Measurements from ENCODE around the gene WWTR1. TPM values are rescaled to one million over a fixed set of nuclear protein-coding genes. Genes with fewer than 3 reads are reported as not detected.

Gene WWTR1
- polyA plus RNA-seq, 1 experiment: 119 TPM

- POLR2A ChIA-PET: interaction anchor here (0.6 kb wide), 1 partner anchor 39 kb away, joined by 6 read pairs; no protein-coding TSS in a partner anchor
- CTCF ChIA-PET: interaction anchor here (1.0 to 1.9 kb wide), 2 partner anchors 10 to 14 kb away, joined by 4 to 5 read pairs; no protein-coding TSS in a partner anchor
- no peaks in the 10 kb centered on the region for H3K36me3 ChIP-seq (ENCODE audit: control insufficient read depth, insufficient read depth, low read length)
- H3K27me3 ChIP-seq (ENCODE audit: control insufficient read depth, insufficient read depth, low read length): no peaks in the 10 kb centered on the region
- DNase-seq (ENCODE audit: low read depth): no peak
- no peak overlapping the region for H3K4me3 ChIP-seq (ENCODE audit: low read depth, low read length)
- no peak for TF ChIP-seq CTCF (IDR thresholded peaks at IDR 0.05; ENCODE audit: insufficient read depth, low read depth, low read length)
Observed at GRCh38 chr3:149468504-149469212, 189.2 kb downstream of the WWTR1 start.

Small RNAs within 50 kb of the gene (small RNA-seq; reads per million reads assigned to genes)
- not detected for gene RNU6-1098P (ENCODE audit: insufficient read length, low read depth, low replicate concordance)

Other genes with a start within 250 kb of the WWTR1 start
- gene TM4SF4, start 183.3 kb downstream of the WWTR1 start, polyA plus RNA-seq (2011; rRNA removed): 0.10 and 0.42 TPM in 2 replicates
- gene COMMD2, start 94.5 kb upstream of the WWTR1 start, polyA plus RNA-seq (2011; rRNA removed): 31.2 and 39.8 TPM in 2 replicates
- not detected in 2 replicates for gene ANKUB1, start 134.5 kb upstream of the WWTR1 start, polyA plus RNA-seq (2011; rRNA removed)
- 30.7 and 54.1 TPM in 2 replicates for gene RNF13, start 155.2 kb upstream of the WWTR1 start, polyA plus RNA-seq (2011; rRNA removed)